Measurements from ENCODE around the gene C3orf62. TPM values are rescaled to one million over a fixed set of nuclear protein-coding genes. Genes with fewer than 3 reads are reported as not detected.
"Not testable (repeated sequence)": the region's sequence is repeated elsewhere in the genome, so short reads cannot be mapped to it uniquely, and the experiment has no call there.

Gene C3orf62
- total RNA-seq, 1 donor from 2014 or later = 3.4 TPM

DNA sequence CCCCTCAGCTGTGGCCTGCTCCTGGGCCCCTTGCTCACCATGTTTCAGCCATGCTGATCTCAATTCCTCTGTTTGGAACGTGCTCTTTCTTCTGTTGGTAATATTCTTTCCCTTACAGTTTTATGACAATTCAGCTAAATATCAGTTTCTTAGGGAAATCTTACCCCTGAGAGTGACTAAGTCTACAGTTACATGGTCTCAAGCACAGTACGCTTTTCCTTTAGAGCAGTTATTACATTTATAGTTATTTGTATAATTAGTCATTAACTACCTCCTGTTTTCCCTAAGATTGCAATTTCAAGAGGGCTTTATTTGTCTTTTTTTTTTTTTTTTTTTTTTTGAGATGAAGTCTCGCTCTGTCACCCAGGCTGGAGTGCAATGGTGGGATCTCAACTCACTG, 23.5 kb downstream of the C3orf62 start:
- Mint-ChIP-seq H3K4me1 (peaks cover 58% of the 10 kb centered on the region), H3K27ac (peak overlapping the region; percentile 93), H3K9me3 (no peaks in the 10 kb centered on the region), H3K4me3 (no peak overlapping the region), H3K27me3 (ENCODE audit: insufficient read depth, low read depth) (peaks cover 4% of the 10 kb centered on the region), H3K36me3 (no peaks in the 10 kb centered on the region)
- Histone ChIP-seq H2AFZ (replicated peaks) (no peak overlapping the region), H3F3A (ENCODE audit: low read depth) (no peaks in the 10 kb centered on the region), H4K20me1 (ENCODE audit: low read depth) (no peaks in the 10 kb centered on the region), H3K79me2 (ENCODE audit: low read depth) (no peaks in the 10 kb centered on the region), H3K4me2 (no peak overlapping the region), H3K27me3 (no peaks in the 10 kb centered on the region), H3K9ac (no peak overlapping the region), H3K27ac (no peak overlapping the region), H3K4me3 (no peak overlapping the region), H3K9me3 (ENCODE audit: low read depth) (no peaks in the 10 kb centered on the region), H3K4me1 (no peaks in the 10 kb centered on the region), H3K36me3 (no peaks in the 10 kb centered on the region)
- DNase-seq (ENCODE audit: low spot score) = no peak
- TF ChIP-seq, protein P1, sequence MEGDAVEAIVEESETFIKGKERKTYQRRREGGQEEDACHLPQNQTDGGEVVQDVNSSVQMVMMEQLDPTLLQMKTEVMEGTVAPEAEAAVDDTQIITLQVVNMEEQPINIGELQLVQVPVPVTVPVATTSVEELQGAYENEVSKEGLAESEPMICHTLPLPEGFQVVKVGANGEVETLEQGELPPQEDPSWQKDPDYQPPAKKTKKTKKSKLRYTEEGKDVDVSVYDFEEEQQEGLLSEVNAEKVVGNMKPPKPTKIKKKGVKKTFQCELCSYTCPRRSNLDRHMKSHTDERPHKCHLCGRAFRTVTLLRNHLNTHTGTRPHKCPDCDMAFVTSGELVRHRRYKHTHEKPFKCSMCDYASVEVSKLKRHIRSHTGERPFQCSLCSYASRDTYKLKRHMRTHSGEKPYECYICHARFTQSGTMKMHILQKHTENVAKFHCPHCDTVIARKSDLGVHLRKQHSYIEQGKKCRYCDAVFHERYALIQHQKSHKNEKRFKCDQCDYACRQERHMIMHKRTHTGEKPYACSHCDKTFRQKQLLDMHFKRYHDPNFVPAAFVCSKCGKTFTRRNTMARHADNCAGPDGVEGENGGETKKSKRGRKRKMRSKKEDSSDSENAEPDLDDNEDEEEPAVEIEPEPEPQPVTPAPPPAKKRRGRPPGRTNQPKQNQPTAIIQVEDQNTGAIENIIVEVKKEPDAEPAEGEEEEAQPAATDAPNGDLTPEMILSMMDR (IDR thresholded peaks at IDR 0.05) = no peak
- no peak for TF ChIP-seq EZH2 (IDR thresholded peaks at IDR 0.05)
- no peak for TF ChIP-seq EZH2phosphoT487 (IDR thresholded peaks at IDR 0.05)

DNA sequence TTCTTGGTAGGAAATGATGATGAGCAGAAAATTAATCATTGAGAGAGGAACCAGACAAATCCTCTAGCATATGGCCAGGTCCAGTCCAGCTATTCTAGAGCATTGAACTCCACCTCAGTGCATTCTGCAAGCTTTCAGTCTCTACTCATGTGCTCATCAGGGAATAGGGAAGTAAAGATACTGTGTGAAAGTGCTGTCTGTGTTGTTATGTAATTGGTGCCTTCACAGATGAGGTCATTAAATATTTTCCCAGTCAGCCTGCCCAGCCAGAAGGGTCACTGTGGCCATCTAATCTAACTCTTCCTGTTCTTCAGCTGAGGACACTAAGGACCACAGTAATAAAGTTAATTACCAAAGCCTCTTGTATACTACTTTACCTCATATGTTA, 28.2 kb downstream of the C3orf62 start:
- Histone ChIP-seq H3K9ac (no peak overlapping the region), H3K4me1 (no peaks in the 10 kb centered on the region), H3K27me3 (no peaks in the 10 kb centered on the region), H3K79me2 (ENCODE audit: low read depth) (no peaks in the 10 kb centered on the region), H3F3A (ENCODE audit: low read depth) (no peaks in the 10 kb centered on the region), H3K9me3 (ENCODE audit: low read depth) (no peaks in the 10 kb centered on the region), H4K20me1 (ENCODE audit: low read depth) (no peaks in the 10 kb centered on the region), H3K27ac (no peak overlapping the region), H3K36me3 (no peaks in the 10 kb centered on the region), H2AFZ (replicated peaks) (no peak overlapping the region), H3K4me3 (no peak overlapping the region), H3K4me2 (no peak overlapping the region)
- Mint-ChIP-seq H3K4me3 (no peak overlapping the region), H3K36me3 (no peaks in the 10 kb centered on the region), H3K9me3 (no peaks in the 10 kb centered on the region), H3K27ac (peak overlapping the region; percentile 92), H3K4me1 (peaks cover 32% of the 10 kb centered on the region), H3K27me3 (ENCODE audit: insufficient read depth, low read depth) (no peaks in the 10 kb centered on the region)
- no peak for DNase-seq (ENCODE audit: low spot score)
- TF ChIP-seq EZH2 (IDR thresholded peaks at IDR 0.05) (no peak), EZH2phosphoT487 (IDR thresholded peaks at IDR 0.05) (no peak)
- TF ChIP-seq, protein P1 (IDR thresholded peaks at IDR 0.05) = no peak

DNA sequence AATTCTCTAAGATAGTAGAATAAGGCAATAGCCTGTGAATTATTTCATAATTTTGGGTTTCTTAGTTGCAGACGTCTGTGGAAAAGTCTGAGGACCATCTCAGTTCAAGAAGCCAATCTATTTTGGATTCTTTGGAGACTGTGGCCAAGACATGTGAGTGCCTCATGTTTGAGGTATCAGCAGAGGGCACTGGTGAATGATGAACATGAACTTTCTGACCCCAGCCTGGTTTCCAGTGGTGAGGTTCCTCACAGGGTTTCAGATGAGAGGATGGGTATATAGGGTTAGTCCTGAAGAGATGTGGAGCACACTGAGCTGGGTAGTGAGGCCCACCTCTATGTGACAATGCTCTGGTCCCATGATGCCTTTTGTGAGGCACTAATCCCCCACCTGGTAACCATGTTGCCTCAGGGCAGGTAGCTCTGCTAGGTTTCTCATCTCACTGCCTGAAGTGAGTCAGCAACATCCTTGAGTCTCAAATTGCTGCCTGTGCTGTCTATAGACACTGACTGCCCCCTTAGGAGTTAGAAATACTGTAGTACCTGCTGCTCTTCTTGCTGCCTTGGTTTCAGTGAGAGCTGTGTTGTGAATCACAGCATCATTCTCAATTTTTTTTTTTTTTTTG, 32.3 kb downstream of the C3orf62 start:
- no peaks in the 10 kb centered on the region for H3K79me2 ChIP-seq (ENCODE audit: low read depth)
- H3K27me3 Mint-ChIP-seq (ENCODE audit: insufficient read depth, low read depth) = no peaks in the 10 kb centered on the region
- no peak for DNase-seq (ENCODE audit: low spot score)
- no peaks in the 10 kb centered on the region for H3K27me3 ChIP-seq
- no peaks in the 10 kb centered on the region for H3K4me1 ChIP-seq
- TF ChIP-seq, protein P1 (IDR thresholded peaks at IDR 0.05) = no peak
- TF ChIP-seq EZH2phosphoT487 (IDR thresholded peaks at IDR 0.05) (no peak), EZH2 (IDR thresholded peaks at IDR 0.05) (no peak)
- no peaks in the 10 kb centered on the region for H3F3A ChIP-seq (ENCODE audit: low read depth)
- peaks cover 16% of the 10 kb centered on the region for H3K4me1 Mint-ChIP-seq
- no peak overlapping the region for H3K9ac ChIP-seq
- H3K36me3 ChIP-seq = no peaks in the 10 kb centered on the region
- H3K27ac Mint-ChIP-seq = no peak overlapping the region
- H3K9me3 Mint-ChIP-seq = no peaks in the 10 kb centered on the region
- peaks cover 2% of the 10 kb centered on the region for H3K36me3 Mint-ChIP-seq
- no peak overlapping the region for H3K4me3 Mint-ChIP-seq
- H4K20me1 ChIP-seq (ENCODE audit: low read depth) = no peaks in the 10 kb centered on the region
- H3K27ac ChIP-seq = no peak overlapping the region
- no peak overlapping the region for H3K4me2 ChIP-seq
- H2AFZ ChIP-seq (replicated peaks) = no peak overlapping the region
- no peaks in the 10 kb centered on the region for H3K9me3 ChIP-seq (ENCODE audit: low read depth)
- no peak overlapping the region for H3K4me3 ChIP-seq

DNA sequence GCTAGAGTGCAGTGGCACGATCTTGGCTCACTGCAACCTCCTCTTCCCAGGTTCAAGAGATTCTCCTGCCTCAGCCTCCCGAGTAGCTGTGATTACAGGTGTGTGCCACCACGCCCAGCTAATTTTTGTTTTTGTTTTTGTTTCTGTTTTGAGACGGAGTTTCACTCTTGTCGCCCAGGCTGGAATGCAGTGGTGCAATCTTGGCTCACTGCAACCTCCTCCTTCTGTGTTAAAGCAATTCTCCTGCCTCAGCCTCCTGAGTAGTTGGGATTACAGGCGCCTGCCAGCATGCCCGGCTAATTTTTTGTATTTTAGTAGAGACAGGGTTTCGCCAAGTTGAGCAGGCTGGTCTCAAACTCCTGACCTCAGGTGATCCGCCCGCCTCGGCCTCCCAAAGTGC, 36.9 kb downstream of the C3orf62 start:
- not testable (repeated sequence) for H3K4me1 ChIP-seq; H3K27me3 ChIP-seq; H2AFZ ChIP-seq (replicated peaks); H3K4me3 Mint-ChIP-seq; DNase-seq (ENCODE audit: low spot score); H4K20me1 ChIP-seq (ENCODE audit: low read depth); H3K4me2 ChIP-seq; H3K27ac ChIP-seq; H3F3A ChIP-seq (ENCODE audit: low read depth); H3K4me3 ChIP-seq; H3K9me3 ChIP-seq (ENCODE audit: low read depth); H3K9ac ChIP-seq; H3K36me3 Mint-ChIP-seq; H3K79me2 ChIP-seq (ENCODE audit: low read depth); H3K36me3 ChIP-seq; H3K4me1 Mint-ChIP-seq; H3K27me3 Mint-ChIP-seq (ENCODE audit: insufficient read depth, low read depth); H3K27ac Mint-ChIP-seq
- H3K9me3 Mint-ChIP-seq = peaks cover 11% of the 10 kb centered on the region
